Brain microvascular endothelial cell (primary cell): ENCODE data around the gene CERS6.

Experiments
- DNase-seq: peaks from one replicate; pipeline ENCODE4 v3.0.0-alpha.2; 2020
- H3K27ac ChIP-seq: fragments of 250-450 bp; sonication (Bioruptor Pico); 2 replicates; pipeline ENCODE4 v1.5.1; 2020; ENCODE audit warnings: mild to moderate bottlenecking, moderate library complexity
- H3K27me3 ChIP-seq: fragments of 250-450 bp; sonication (Bioruptor Pico); replicated peaks from 2 replicates; pipeline ENCODE4 v1.5.1; 2020; ENCODE audit warnings: mild to moderate bottlenecking
- H3K36me3 ChIP-seq: fragments of 250-450 bp; sonication (Bioruptor Pico); replicated peaks from 2 replicates; pipeline ENCODE4 v1.5.1; 2020; ENCODE audit warnings: mild to moderate bottlenecking
- H3K4me3 ChIP-seq: 2 replicates; pipeline ENCODE4 v1.5.1; 2011; ENCODE audit warnings: low read depth, mild to moderate bottlenecking, control low read depth, low read length, moderate library complexity
- in situ Hi-C: cut with HindIII; loops from 2 replicates; pipeline ENCODE4 v1.10.0; 2017; ENCODE audit warnings: low sequenced_read_pairs, low pct_ligation_motif_present
- TF ChIP-seq, protein P1 (sequence below): IDR thresholded peaks from 2 replicates; pipeline ENCODE4 v1.5.1; 2011; ENCODE audit warnings: low read depth, mild to moderate bottlenecking, moderate library complexity, low read length, control low read depth, inconsistent platforms; ENCODE audit errors: missing control alignments

The CERS6 gene

DNA sequence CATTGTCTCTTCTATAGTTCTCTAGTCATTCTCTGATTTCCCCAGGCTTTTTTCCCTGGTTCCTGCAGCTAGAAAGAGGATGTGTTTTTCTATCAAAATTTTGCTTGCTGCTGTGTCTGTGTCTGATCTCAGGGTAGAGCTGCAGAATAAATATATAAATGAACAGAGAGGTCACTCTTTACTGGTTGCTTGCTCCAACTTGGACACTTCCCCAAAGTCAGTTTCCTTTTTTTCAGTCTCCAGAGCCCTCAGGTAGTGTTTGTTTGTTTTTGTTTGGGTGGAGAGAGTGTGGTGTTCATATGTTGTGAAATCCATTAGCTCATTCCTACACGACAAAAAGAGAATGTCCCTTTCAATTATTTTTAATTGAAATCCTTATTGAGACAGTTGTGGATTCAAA, 85.8 kb downstream of the CERS6 start:
- DNase-seq, result no peak
- TF ChIP-seq, protein P1, sequence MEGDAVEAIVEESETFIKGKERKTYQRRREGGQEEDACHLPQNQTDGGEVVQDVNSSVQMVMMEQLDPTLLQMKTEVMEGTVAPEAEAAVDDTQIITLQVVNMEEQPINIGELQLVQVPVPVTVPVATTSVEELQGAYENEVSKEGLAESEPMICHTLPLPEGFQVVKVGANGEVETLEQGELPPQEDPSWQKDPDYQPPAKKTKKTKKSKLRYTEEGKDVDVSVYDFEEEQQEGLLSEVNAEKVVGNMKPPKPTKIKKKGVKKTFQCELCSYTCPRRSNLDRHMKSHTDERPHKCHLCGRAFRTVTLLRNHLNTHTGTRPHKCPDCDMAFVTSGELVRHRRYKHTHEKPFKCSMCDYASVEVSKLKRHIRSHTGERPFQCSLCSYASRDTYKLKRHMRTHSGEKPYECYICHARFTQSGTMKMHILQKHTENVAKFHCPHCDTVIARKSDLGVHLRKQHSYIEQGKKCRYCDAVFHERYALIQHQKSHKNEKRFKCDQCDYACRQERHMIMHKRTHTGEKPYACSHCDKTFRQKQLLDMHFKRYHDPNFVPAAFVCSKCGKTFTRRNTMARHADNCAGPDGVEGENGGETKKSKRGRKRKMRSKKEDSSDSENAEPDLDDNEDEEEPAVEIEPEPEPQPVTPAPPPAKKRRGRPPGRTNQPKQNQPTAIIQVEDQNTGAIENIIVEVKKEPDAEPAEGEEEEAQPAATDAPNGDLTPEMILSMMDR, result no peak
- H3K27me3 ChIP-seq, result no peaks in the 10 kb centered on the region
- no peaks in the 10 kb centered on the region for H3K36me3 ChIP-seq
- H3K27ac ChIP-seq, result no peak overlapping the region
- in situ Hi-C loops, result no loop called here
- no peak overlapping the region for H3K4me3 ChIP-seq

DNA sequence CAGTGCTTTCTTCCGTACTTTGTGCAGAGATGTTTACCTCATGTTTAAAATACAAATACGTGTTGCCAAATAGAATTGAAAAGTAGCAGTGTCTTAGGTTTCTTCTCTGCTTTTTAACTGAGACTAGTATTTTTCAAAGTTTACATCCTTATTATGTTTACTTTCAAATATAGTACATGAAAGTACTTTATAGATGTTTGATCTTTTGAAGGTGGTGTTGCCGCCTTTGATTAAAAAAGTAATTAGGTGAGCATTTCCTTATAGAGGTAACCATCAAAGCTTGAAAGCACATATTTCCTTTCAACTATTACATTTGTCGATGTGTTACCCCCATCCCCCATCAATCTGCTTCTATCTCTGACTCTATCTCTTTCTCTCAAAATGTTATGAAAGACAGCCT, 87.0 kb downstream of the CERS6 start:
- no peak overlapping the region for H3K27ac ChIP-seq
- DNase-seq, result no peak
- H3K27me3 ChIP-seq, result no peaks in the 10 kb centered on the region
- H3K36me3 ChIP-seq, result no peaks in the 10 kb centered on the region
- H3K4me3 ChIP-seq, result no peak overlapping the region
- TF ChIP-seq, protein P1, result no peak
- in situ Hi-C loops, result no loop called here

DNA sequence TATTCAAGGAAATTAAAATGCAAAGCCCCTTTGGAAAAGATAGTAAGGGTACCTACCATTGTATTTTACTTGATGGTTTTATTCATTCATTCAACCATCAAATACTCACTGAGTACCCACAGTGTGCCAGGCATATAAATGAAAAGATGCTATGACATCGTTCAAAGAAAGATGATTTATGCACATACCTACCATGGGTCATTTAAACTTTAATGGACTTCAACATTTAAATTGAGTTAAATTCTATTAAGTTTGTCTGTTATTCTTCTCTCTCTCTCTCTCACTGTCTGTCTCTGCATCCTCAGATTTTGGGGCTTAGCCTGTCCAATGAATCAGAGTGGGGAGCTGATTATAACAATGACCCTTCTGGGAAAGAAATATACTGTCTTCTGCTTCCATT, 87.9 kb downstream of the CERS6 start:
- no peak overlapping the region for H3K27ac ChIP-seq
- in situ Hi-C loops, result no loop called here
- no peak for DNase-seq
- no peaks in the 10 kb centered on the region for H3K36me3 ChIP-seq
- no peaks in the 10 kb centered on the region for H3K27me3 ChIP-seq
- no peak overlapping the region for H3K4me3 ChIP-seq
- TF ChIP-seq, protein P1, result no peak

DNA sequence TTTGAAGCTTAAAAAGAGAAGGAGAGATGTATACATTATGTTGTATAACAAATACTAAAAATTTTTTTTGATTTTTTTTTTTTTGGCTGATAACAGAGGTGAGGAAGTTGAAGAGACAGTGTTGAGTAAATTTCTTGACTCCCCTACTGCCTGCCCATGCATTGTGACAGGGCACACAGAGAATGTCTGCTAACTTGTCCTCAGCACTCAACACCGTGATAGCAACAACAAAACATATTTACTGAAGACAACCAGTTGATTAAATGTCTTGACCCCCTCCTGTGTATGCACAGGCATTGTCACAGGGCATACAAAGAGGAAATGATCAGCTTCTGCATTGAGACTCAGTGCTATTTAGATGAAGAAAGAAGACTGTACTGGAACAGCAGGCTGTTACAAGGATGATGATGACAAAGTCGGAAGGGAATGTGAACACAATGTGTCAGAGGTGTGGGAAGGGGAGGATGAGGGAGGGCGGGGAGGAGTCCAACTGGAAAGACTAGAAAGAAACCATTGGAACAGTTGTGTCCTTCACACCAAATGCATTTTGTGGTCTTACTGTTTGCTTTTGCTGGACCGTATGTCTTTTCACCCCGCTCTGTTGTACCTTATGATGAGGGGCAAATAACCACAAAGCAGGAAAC, 89.5 kb downstream of the CERS6 start:
- in situ Hi-C loops, result no loop called here
- peak overlapping the region; percentile 64 for H3K27ac ChIP-seq
- TF ChIP-seq, protein P1, result no peak

DNA sequence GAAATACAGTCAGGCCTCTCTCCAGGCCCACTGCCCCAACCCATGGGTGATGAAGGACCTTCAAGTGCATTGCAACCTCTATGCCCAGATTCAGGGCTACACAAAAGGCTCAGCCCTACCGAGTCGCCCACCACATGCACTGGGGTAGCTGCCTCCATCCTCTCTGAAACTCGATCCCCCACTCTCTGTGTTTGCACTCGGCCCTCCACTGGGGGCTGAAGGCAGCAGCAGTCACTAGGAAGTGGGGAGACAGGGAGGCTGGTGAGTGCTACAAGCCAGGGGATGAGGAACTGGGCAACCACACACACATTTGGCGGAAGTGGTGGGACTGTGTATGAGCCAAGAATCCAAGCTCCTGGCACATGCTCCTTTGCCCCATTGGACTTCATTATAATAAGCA, 94.6 kb downstream of the CERS6 start:
- no peak for DNase-seq
- in situ Hi-C loops, result no loop called here
- TF ChIP-seq, protein P1, result no peak

More for the DNA sequence above, 89.5 kb downstream of the CERS6 start:
- Histone ChIP-seq H3K36me3 (no peaks in the 10 kb centered on the region), H3K27me3 (no peaks in the 10 kb centered on the region), H3K4me3 (no peak overlapping the region)
- peak; percentile 93 for DNase-seq

DNA sequence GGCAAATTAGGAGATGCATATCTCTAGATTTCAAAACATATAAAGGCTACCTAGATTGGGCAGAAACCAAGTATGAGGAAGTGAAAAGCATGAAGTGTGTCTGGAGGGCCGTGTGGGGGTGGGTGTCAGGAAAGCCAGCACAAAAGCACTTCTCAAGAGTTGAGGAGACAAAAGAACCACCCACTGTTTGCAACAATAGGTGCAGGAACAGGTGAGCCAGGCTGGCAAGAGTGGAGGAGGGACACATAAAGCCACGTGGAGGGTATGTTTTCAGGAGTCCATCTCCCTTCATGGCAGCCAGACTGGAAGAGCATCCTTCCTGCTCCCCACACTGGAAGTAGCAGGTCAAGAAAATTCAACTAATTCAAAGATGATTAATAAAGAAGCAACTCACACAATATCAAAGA, 96.4 kb downstream of the CERS6 start:
- Histone ChIP-seq H3K4me3 (no peak overlapping the region), H3K36me3 (no peaks in the 10 kb centered on the region), H3K27me3 (no peaks in the 10 kb centered on the region), H3K27ac (no peak overlapping the region)
- TF ChIP-seq, protein P1, result no peak
- DNase-seq, result no peak
- in situ Hi-C loops, result no loop called here

More for the DNA sequence above, 94.6 kb downstream of the CERS6 start:
- Histone ChIP-seq H3K36me3 (no peaks in the 10 kb centered on the region), H3K27ac (no peak overlapping the region), H3K4me3 (no peak overlapping the region), H3K27me3 (no peaks in the 10 kb centered on the region)
